ENCODE data around the gene LBHD2. TPM values are rescaled to one million over a fixed set of nuclear protein-coding genes. Genes with fewer than 3 reads are reported as not detected.

LBHD2 gene
- total RNA-seq, 2 experiments from 2014 or later, result not detected

- BruUV-seq (replicated peaks), result no TSS peak
- TF ChIP-seq EZH2phosphoT487 (IDR thresholded peaks at IDR 0.05; ENCODE audit: borderline replicate concordance, low read depth, low read length) (no peak), CTCF (conservative IDR thresholded peaks at IDR 0.05; ENCODE audit: low read length) (no peak)
- no peak overlapping the region for H3K4me2 ChIP-seq (ENCODE audit: low read length)
- ChIA-PET POLR2A (interaction anchor here (0.6 kb wide), 2 partner anchors 69 to 96 kb away, joined by 3 to 4 read pairs; no protein-coding TSS in a partner anchor), CTCF (ENCODE audit: unreplicated experiment) (no interaction called here)
- intact Hi-C loops (cut with micrococcal nuclease; ENCODE audit: unreplicated experiment), result no loop called here
- H3K36me3 ChIP-seq (ENCODE audit: insufficient read depth, low read length), result no peaks in the 10 kb centered on the region
- no peaks in the 10 kb centered on the region for H3K4me1 ChIP-seq (ENCODE audit: insufficient read depth, low read length, poor library complexity, severe bottlenecking)
- no peaks in the 10 kb centered on the region for H3K79me2 ChIP-seq (ENCODE audit: insufficient read depth, low read depth, low read length)
- DNase-seq (ENCODE audit: low spot score), result no peak
- no peak overlapping the region for H3K27ac ChIP-seq (ENCODE audit: low read depth, low read length, poor library complexity, severe bottlenecking)
- H3K9me2 ChIP-seq (ENCODE audit: insufficient read depth, low read length), result no peaks in the 10 kb centered on the region
- no peaks in the 10 kb centered on the region for H3K9me3 ChIP-seq (ENCODE audit: low read length)
- no peak overlapping the region for H3K4me3 ChIP-seq (ENCODE audit: low read depth, low read length, poor library complexity, severe bottlenecking)
- no peaks in the 10 kb centered on the region for H4K20me1 ChIP-seq (ENCODE audit: insufficient read depth, low read length)
- H2AFZ ChIP-seq (ENCODE audit: low read length), result no peak overlapping the region
Observed at GRCh38 chr14:103058164-103059055, 25.6 kb upstream of the LBHD2 start.

GRCh38 chr14:103059556-103059955 is 24.5 kb upstream of the LBHD2 start:
- no TSS peak for BruUV-seq (replicated peaks)
- ChIA-PET POLR2A (no interaction called here), CTCF (ENCODE audit: unreplicated experiment) (no interaction called here)
- H3K36me3 ChIP-seq (ENCODE audit: insufficient read depth, low read length), result no peaks in the 10 kb centered on the region
- no peaks in the 10 kb centered on the region for H3K79me2 ChIP-seq (ENCODE audit: insufficient read depth, low read depth, low read length)
- H3K9me2 ChIP-seq (ENCODE audit: insufficient read depth, low read length), result no peaks in the 10 kb centered on the region
- no peaks in the 10 kb centered on the region for H3K4me1 ChIP-seq (ENCODE audit: insufficient read depth, low read length, poor library complexity, severe bottlenecking)
- no peak overlapping the region for H3K4me2 ChIP-seq (ENCODE audit: low read length)
- intact Hi-C loops (cut with micrococcal nuclease; ENCODE audit: unreplicated experiment), result no loop called here
- H3K27ac ChIP-seq (ENCODE audit: low read depth, low read length, poor library complexity, severe bottlenecking), result no peak overlapping the region
- H3K4me3 ChIP-seq (ENCODE audit: low read depth, low read length, poor library complexity, severe bottlenecking), result no peak overlapping the region
- H2AFZ ChIP-seq (ENCODE audit: low read length), result no peak overlapping the region
- H3K9me3 ChIP-seq (ENCODE audit: low read length), result no peaks in the 10 kb centered on the region
- TF ChIP-seq EZH2phosphoT487 (IDR thresholded peaks at IDR 0.05; ENCODE audit: borderline replicate concordance, low read depth, low read length) (no peak), CTCF (conservative IDR thresholded peaks at IDR 0.05; ENCODE audit: low read length) (no peak)
- no peaks in the 10 kb centered on the region for H4K20me1 ChIP-seq (ENCODE audit: insufficient read depth, low read length)
- DNase-seq (ENCODE audit: low spot score), result no peak

GRCh38 chr14:103061482-103061976 is 22.5 kb upstream of the LBHD2 start:
- Histone ChIP-seq H3K4me1 (ENCODE audit: insufficient read depth, low read length, poor library complexity, severe bottlenecking) (no peaks in the 10 kb centered on the region), H3K4me3 (ENCODE audit: low read depth, low read length, poor library complexity, severe bottlenecking) (no peak overlapping the region), H3K27ac (ENCODE audit: low read depth, low read length, poor library complexity, severe bottlenecking) (no peak overlapping the region), H3K79me2 (ENCODE audit: insufficient read depth, low read depth, low read length) (no peaks in the 10 kb centered on the region), H3K36me3 (ENCODE audit: insufficient read depth, low read length) (no peaks in the 10 kb centered on the region), H2AFZ (ENCODE audit: low read length) (no peak overlapping the region), H4K20me1 (ENCODE audit: insufficient read depth, low read length) (no peaks in the 10 kb centered on the region), H3K4me2 (ENCODE audit: low read length) (no peak overlapping the region), H3K9me3 (ENCODE audit: low read length) (no peaks in the 10 kb centered on the region), H3K9me2 (ENCODE audit: insufficient read depth, low read length) (no peaks in the 10 kb centered on the region)
- ChIA-PET CTCF (ENCODE audit: unreplicated experiment) (no interaction called here), POLR2A (interaction anchor here (0.6 to 0.7 kb wide), 2 partner anchors 15 to 119 kb away, joined by 3 to 4 read pairs; no protein-coding TSS in a partner anchor)
- intact Hi-C loops (cut with micrococcal nuclease; ENCODE audit: unreplicated experiment), result no loop called here
- TF ChIP-seq EZH2phosphoT487 (IDR thresholded peaks at IDR 0.05; ENCODE audit: borderline replicate concordance, low read depth, low read length) (no peak), CTCF (conservative IDR thresholded peaks at IDR 0.05; ENCODE audit: low read length) (no peak)
- no TSS peak for BruUV-seq (replicated peaks)
- DNase-seq (ENCODE audit: low spot score), result no peak

All from OCI-LY7 (cell line).